HG03045 (cell line): ENCODE measurements around the gene LCE2D.
"Not testable (repeated sequence)": the region's sequence is repeated elsewhere in the genome, so short reads cannot be mapped to it uniquely, and the experiment has no call there.

Source experiments
- ATAC-seq: cut with Tn5 transposase; IDR thresholded peaks from one replicate; pipeline ENCODE4 v1.9.1; 2021; ENCODE audit warnings: mild to moderate bottlenecking, moderate library complexity; ENCODE audit not compliant: unreplicated experiment

The LCE2D gene, protein sequence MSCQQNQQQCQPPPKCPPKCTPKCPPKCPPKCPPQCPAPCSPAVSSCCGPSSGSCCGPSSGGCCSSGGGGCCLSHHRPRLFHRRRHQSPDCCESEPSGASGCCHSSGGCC

DNA sequence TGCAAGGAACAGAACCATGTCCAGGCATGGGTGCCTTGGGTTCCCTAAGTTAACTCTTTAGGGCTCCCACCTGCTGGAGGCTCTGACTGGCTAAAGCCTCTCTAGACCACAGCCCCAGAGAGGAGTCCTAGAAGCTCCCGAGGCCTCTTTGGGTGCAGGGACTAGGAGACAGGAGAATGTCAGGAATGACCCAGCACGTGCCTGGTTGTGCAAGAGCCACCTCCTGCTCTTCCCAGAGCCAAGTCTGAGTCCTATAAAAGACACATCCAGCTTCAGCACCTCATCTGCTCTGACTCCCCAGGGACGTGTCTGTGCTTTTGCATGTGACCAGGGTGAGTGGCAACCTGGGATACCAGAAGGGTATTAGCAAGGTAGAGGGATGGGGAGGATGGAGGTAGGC, at the start of gene LCE2D:
Gene LCE2D (plus strand): TSS at position 283 of the 400 bp plus-strand sequence. CDS start 726 bp downstream, outside the sequence.
- no peak for ATAC-seq

DNA sequence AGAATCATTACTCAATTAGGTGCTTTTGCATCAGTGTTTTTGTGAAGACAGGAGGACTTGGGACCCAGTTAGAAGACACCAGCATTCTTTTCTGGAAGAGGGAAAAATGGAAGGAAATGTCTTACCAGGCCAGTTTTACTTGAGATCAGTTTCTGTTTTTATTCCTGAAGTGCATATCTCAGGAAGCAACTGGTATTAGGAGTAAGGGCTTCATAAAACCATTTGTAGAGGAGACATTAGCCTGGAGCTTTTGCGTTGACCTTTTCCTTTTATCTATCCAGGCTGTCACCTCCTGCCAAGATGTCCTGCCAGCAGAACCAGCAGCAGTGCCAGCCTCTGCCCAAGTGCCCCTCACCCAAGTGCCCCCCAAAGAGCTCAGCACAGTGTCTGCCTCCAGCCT, 49.7 kb upstream of the LCE2D start, which contains the start of gene LCE3B:
Gene LCE3B (plus strand): TSS at position 301 of the 400 bp plus-strand sequence. CDS start 0 bp downstream, at position 301.
- ATAC-seq: no peak

DNA sequence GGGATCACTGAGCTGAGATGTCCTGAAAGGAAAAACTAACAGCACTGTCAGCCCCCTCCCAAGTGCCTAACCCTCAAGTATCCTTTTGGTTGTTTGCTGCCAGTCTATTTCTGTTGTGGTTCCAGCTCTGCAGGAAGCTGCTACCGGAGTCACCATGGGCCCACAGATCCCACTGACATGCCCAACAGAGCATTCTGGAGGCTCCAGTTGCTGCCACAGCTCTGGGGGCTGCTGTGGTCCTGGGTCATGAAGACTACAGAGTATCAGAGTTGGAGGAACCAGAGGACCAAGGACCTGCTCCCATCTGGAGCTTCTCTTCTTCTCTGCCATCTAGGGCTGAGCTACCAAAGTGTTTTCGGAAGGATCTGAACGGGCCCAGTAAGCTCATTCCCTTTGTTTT, 41.2 kb upstream of the LCE2D start:
- no peak for ATAC-seq

DNA sequence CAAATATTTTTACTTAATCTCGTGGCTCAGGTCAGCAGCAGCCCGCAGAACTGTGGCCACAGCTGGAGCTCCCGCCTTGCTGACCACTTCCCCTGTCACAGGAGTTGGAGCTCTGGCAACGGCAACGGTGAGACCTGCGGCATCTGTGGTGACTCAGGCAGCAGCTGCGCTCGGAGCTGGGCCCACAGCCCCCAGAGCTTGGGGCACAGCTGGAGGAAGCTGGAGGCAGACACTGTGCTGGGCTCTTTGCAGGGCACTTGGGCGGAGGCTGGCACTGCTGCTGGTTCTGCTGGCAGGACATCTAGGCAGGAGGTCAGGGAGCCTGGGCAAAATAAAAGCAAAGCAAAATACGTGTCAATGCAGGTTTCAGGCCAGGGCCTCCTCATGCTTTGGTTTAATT, 40.4 kb upstream of the LCE2D start, which contains the start of gene LCE3A:
Gene LCE3A (minus strand): TSS at position 301 of the 400 bp plus-strand sequence. CDS start 0 bp downstream, at position 301.
- ATAC-seq: no peak

DNA sequence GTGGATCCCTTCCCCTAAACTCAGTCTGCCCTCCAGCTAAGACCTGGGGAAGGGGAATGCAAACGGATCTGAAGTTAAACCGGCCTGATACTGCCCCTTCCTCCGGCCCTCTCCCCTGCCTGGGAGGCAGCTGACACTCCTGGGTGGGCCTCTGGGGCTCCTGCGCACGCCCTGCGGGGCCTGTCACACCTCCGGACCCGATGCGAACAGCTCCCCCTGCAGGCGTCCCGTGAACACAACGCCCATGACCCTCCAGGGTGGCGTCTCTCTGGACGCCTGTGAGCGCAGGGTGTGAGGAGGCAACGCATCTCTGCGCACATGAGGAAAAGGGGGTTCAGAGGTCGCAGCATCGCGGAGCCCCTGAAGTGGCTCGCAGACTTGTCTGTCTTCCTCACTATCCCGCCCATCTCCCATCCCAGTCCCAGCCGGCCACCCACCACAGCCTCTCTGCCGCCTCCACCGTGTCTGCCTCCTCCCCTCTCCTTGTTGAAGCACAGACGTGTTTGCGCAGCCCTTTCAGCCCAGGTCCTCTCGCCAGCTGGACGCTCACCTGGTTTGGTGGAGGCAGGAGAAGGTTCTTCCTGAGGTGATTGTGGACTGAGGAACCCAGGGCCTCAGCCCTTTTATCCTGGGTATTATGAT, 39.9 kb upstream of the LCE2D start:
- ATAC-seq: no peak

DNA sequence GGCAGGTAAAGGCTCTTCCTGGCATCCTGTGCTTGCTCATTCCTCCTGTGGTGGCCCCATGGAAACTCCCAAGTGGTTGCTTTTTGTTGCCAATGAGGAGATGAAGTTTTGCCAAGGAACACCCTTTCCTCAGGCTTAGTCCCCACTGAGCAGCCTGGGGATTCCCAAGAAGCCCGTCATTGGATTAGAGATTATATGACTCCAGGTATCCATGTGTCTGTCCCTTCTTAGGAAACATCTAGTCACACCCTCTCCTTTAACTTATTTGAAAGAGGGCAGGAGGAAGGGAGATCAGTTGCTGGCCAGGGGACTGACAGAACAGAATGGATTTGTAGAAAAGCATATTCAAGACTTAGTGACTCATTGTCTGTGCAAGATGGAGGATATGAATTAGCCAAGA, 36.4 kb upstream of the LCE2D start:
- ATAC-seq: no peak

DNA sequence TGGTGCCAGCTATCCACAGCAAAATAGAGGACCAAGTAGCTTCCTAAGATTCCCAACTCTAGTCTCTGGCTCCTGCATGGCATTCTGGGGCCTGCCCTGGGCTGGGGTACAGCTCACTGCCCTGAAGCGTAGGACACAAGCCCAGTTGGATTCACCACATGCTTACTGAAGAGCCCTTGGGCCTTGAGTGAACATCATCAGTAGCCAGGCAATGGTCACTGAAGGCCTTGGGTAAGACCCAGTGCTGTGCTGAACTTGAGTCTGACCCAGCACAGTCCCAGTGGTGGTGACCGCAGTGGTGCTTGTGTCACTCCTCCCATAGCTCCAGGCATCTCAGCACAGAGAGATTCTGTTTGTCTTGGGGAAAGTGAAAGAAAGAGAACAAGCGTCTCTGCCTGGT, 32.6 kb upstream of the LCE2D start:
- ATAC-seq: no peak

DNA sequence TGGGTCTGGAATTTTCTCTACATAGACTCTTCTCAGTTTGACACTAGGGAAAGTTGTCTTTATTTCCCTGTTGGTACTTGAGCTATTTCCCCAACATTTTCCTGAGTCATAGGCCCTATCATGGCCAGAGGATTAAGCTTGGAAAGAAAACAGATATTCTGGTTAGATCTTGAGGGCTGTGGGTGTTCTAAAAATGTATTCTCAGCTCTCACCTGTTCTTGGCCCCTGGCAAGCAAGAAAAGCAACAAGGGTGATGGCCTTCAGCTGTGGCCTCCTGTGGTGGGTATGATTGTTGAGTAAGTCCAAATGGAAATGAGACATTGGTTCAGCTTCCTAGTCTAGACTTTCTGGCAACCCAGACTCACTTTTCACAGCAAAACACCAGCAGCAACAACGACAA, 22.8 kb upstream of the LCE2D start:
- no peak for ATAC-seq

DNA sequence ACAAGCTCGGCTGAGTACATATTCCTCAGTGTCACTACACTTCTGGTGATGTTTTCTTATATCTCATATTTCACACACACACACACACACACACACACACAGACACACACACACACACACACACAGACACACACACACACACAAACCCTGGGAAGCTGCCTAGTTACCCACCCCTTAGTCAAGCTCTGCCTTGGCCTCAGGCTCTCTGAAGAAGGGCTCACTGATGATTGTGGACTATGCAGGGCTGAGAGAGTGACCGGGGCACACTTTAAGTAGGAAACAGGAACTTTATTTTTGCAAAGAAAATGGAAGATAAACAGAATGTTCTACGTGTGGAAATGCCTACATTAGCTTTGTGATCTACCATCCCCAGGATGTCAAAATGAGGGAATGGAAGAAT, 19.2 kb upstream of the LCE2D start:
- ATAC-seq: no peak

DNA sequence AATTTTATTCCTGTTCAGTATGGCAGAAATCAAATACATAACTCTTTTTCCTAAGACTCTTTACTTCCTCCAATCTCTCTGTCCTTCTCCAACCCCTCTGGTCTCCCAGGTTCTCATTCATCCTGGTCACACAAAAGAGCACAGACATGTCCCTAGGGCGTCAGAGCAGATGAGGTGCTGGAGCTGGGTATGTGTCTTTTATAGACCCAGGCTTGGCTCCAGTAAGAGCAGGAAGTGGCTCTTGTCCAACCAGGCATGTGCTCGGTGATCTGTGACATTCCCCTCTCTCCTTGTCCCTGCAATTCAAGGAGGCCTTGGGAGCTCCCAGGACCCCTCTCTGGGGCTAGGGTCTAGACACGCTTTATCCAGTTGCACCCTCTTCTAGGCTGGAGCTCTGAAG, 18.0 kb upstream of the LCE2D start:
- ATAC-seq: no peak

DNA sequence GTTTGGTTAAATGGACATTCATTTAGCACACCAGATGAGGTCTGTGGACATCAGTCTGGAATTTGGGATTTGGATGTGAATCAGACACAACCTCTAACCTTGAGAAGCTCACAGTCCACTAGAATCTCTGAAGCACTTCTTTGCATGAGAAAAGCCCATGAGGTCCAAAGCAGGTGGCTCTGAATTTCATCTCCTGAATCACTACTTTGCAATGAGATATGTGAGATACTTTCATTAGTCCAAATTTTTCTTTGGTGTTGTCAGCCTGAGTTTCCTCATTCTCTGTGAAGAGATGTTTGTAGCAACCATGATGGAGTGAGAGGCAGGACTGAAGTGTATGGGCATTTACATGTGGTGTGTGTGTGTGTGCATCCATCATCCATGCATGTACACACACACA, 16.5 kb upstream of the LCE2D start:
- no peak for ATAC-seq

DNA sequence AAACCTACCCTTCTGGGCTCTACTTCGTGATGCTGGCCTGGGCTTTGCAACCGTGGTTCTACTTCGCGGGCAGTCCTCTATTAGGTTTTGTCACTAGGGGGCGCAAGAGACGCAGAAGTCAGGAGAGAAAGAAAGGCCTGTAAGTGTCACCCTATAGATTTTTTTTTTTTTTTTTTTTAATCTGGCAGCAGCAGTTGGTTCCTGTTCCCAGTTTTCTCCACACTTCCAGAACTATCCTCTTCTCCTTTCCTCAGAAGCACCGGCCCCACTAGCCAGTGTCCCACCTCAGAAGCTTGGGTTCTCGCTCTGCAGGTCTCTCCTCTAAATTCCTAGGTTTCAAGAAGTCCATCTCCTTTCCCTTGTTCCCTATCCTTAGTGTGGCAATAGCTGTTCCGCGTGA, 9.1 kb upstream of the LCE2D start:
- no peak for ATAC-seq

DNA sequence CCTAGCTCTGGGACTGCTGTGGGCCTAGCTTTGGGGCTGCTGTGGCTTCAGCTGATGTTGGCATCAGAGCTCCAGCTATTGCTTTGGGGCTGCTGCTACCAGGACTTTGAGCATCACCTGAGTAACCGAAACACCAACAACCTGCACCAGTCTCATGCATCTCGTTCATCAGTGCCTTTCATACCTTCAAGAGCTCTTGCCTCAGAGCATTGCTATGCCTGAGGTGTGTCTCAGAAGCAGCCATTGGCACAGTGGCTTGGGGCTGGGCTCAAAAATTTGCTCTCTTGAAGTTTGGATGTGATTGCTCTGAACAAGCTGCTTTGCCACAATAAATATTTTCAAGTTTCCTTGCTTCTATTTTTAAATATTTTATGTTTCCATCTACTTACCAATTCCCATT, 6.7 kb upstream of the LCE2D start:
- ATAC-seq: no peak

DNA sequence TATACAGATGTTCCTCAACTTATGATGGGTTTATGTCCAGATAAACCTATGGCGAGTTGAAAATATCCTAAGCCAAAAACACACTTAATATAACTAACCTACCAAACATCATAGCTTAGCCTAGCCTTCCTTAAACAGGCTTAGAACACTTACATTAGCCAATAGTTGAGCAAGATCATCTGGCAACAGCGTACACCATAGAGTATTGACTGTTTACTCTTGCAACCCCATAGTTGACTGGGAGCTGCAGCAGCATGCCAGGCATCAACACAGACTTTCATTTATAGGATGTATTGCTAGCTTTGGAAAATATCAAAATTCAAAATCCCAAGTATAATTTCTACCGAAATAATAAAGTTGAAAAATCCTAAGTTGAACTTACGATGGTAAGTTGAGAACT, 5.5 kb upstream of the LCE2D start:
- no peak for ATAC-seq

DNA sequence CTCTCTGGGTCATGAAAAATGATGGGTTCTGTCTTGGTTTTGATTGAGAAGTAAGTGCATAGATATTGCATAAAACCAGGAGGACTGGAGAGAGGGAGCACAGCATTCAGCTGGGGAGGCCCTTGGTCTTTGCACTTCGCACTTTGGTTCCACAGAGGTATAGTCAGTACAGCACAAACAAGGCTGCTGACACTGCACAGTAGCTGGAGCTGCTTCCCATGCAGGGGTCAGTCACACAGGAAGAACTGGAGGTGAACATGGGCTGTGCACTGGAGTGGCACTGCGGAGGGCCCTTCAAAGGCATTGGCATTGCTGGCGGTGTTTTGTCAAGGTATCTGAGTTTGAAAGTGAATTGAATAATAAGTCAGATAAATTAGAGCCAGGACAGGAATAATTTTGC, 4.5 kb upstream of the LCE2D start:
- ATAC-seq: no peak

DNA sequence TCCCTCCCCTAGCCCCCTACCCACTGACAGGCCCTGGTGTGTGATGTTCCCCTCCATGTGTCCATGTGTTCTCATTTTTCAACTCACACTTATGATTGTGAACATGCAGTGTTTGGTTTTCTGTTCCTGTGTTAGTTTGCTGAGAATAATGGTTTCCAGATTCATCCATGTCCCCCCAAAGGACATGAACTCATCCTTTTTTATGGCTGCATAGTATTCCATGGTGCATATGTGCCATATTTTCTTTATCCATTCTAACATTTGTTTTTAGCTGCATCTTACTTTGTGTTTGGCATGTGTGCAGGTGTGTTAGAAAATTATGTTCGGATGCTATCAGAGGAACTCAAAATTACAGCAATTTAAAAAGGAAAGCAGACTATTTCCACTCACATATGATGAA, 3.0 kb downstream of the LCE2D start:
- not testable (repeated sequence) for ATAC-seq

DNA sequence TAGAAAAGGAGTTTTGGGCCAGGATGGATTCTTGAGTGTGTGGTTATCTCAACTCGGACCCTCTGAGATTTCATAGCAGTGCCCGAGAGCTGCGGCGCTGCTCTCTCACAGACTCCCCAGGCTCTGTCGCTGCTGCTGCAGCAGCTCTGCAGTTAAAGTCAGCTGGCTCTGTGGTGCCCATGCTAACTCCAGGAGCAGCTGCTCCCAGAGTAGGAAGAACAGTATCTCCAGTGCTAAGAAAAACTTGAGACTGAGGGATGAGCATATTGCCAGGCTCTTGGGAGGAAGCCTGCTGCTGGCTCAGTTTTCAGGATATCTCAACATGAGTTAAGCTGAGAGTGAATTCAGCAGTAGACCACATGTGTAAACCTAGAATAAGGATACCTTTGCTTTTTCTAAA, 4.5 kb downstream of the LCE2D start:
- ATAC-seq: no peak

DNA sequence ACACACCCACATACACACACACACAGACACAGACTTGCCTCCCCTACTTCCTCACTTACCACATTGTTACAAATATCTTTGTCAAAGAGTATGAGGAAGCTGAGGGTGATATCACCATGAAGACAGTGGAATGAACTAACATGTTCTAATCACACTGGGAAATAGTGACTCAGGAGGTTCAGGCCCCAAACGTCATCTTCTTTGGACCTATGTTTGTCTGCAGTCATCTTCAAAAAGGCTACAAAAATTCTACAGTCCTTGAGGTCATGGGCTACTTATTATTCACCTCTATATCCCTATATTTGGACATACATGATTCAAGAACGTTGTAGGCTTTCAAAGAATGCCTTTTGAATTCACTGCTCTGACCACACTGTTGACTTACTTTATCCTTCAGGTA, 9.8 kb downstream of the LCE2D start:
- no peak for ATAC-seq

DNA sequence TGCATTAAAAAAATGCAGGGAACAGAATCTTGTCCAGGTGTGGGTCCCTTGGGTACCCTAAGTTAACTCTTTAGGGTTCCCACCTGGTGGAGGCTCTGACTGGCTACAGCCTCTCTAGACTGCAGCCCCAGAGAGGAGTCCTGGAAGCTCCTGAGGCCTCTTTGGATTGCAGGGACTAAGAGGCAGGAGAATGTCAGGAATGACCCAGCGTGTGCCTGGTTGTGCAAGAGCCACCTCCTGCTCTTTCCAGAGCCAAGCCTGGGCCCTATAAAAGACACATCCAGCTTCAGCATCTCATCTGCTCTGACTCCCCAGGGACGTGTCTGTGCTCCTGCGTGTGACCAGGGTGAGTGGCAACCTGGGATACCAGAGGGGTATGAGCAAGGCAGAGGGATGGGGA, 11.8 kb downstream of the LCE2D start, which contains the start of gene LCE2C:
Gene LCE2C (plus strand): TSS at position 297 of the 400 bp plus-strand sequence. CDS start 737 bp downstream, outside the sequence.
- ATAC-seq: not testable (repeated sequence)

DNA sequence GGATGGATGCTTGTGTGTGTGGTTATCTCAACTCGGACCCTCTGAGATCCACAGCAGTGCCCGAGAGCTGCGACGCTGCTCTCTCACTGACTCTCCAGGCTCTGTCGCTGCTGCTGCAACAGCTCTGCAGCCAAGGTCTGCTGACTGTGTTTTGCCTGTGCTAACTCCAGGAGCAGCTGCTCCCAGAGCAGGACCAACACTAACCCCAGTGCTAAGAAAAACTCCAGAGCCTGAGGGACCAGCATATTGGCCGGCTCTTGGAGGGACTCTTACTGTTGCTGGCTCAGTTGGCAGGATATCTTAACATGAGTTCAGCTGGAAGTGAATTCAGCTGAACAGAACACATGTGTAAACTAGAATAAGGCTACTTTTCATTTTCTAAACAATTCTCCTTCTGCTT, 16.3 kb downstream of the LCE2D start:
- ATAC-seq: no peak

DNA sequence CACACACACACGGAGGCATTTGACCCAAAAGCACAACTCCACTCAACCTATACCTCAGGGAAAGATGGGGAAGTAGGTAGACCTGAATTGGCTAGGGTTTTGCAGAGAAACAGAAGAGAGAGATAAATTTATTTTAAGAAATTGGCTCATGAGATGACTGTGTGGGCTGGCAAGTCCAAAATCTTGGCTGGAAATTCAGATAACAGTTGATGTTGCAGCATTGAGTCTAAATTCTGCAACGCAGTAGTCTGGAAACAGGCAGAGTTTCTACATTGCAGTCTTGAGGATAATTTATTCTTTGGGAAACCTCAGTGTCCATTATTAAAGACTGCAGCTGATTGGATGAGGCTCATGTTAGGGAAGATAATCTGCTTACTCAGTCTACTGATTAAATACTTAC, 18.4 kb downstream of the LCE2D start:
- no peak for ATAC-seq

DNA sequence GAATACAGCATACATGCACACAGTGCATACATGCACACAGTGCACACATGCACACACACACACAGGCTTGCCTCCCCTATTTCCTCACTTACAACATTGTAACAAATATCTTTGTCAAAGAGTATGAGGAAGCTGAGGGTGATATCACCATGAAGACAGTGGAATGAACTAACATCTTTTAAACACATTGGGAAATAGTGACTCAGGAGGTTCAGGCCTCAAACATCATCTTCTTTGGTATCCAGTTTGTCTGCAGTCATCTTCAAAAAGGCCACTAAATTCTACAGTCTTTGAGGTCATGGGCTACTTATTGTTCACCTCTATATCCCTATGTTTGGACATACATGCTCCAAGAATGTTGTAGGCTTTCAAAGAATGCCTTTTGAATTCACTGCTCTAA, 20.7 kb downstream of the LCE2D start:
- no peak for ATAC-seq

DNA sequence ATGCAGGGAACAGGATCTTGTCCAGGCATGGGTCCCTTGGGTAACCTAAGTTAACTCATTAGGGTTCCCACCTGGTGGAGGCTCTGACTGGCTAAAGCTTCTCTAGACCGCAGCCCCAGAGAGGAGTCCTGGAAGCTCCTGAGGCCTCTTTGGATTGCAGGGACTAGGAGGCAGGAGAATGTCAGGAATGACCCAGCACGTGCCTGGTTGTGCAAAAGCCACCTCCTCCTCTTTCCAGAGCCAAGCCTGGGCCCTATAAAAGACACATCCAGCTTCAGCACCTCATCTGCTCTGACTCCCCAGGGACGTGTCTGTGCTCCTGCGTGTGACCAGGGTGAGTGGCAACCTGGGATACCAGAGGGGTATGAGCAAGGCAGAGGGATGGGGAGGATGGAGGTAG, 22.6 kb downstream of the LCE2D start, which contains the start of gene LCE2B:
Gene LCE2B (plus strand): TSS at position 301 of the 400 bp plus-strand sequence. CDS start 721 bp downstream, outside the sequence.
- not testable (repeated sequence) for ATAC-seq
